Anterior cingulate cortex (tissue), 58 donors: ENCODE results near the gene ZSCAN16.

Experiments used
- DNase-seq, 58 donors: peaks; one replicate each; lab custom pipeline; 2025; lab: John Stamatoyannopoulos, UW

The ZSCAN16 gene

GRCh38 chr6:28167068-28167467 is 42.7 kb downstream of the ZSCAN16 start:
- DNase-seq = no peak

- DNase-seq = no peak
Measured at GRCh38 chr6:28167926-28168325, 43.5 kb downstream of the ZSCAN16 start.

- DNase-seq = no peak
Measured at GRCh38 chr6:28171271-28171670, 46.9 kb downstream of the ZSCAN16 start.

GRCh38 chr6:28172006-28172405 is 47.6 kb downstream of the ZSCAN16 start:
- no peak for DNase-seq

GRCh38 chr6:28176373-28176772 is 52.0 kb downstream of the ZSCAN16 start:
- DNase-seq = no peak
